ENCODE results near the gene MAML3. TPM values are rescaled to one million over a fixed set of nuclear protein-coding genes. Genes with fewer than 3 reads are reported as not detected.

MAML3 gene
- total RNA-seq, 1 donor from 2014 or later, result 2.7 TPM

- TF ChIP-seq, protein P1, sequence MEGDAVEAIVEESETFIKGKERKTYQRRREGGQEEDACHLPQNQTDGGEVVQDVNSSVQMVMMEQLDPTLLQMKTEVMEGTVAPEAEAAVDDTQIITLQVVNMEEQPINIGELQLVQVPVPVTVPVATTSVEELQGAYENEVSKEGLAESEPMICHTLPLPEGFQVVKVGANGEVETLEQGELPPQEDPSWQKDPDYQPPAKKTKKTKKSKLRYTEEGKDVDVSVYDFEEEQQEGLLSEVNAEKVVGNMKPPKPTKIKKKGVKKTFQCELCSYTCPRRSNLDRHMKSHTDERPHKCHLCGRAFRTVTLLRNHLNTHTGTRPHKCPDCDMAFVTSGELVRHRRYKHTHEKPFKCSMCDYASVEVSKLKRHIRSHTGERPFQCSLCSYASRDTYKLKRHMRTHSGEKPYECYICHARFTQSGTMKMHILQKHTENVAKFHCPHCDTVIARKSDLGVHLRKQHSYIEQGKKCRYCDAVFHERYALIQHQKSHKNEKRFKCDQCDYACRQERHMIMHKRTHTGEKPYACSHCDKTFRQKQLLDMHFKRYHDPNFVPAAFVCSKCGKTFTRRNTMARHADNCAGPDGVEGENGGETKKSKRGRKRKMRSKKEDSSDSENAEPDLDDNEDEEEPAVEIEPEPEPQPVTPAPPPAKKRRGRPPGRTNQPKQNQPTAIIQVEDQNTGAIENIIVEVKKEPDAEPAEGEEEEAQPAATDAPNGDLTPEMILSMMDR (IDR thresholded peaks at IDR 0.05; ENCODE audit: insufficient read depth, low read length, poor library complexity, severe bottlenecking), result no peak
- peaks cover 2% of the 10 kb centered on the region for H3K27me3 ChIP-seq (ENCODE audit: control insufficient read depth, insufficient read depth, low read length)
- DNase-seq (ENCODE audit: low read depth), result no peak
- no peak overlapping the region for H3K4me3 ChIP-seq (ENCODE audit: low read depth, low read length)
- H3K36me3 ChIP-seq (ENCODE audit: control insufficient read depth, insufficient read depth, low read length), result no peaks in the 10 kb centered on the region
Measured at GRCh38 chr4:139916041-139916440, 237.9 kb downstream of the MAML3 start.

- no peaks in the 10 kb centered on the region for H3K36me3 ChIP-seq (ENCODE audit: control insufficient read depth, insufficient read depth, low read length)
- TF ChIP-seq, protein P1 (IDR thresholded peaks at IDR 0.05; ENCODE audit: insufficient read depth, low read length, poor library complexity, severe bottlenecking), result no peak
- DNase-seq (ENCODE audit: low read depth), result no peak
- peaks cover 2% of the 10 kb centered on the region for H3K27me3 ChIP-seq (ENCODE audit: control insufficient read depth, insufficient read depth, low read length)
- H3K4me3 ChIP-seq (ENCODE audit: low read depth, low read length), result no peak overlapping the region
Measured at GRCh38 chr4:139915037-139915436, 238.9 kb downstream of the MAML3 start.

GRCh38 chr4:139913995-139914598 is 239.9 kb downstream of the MAML3 start:
- Histone ChIP-seq H3K36me3 (ENCODE audit: control insufficient read depth, insufficient read depth, low read length) (no peaks in the 10 kb centered on the region), H3K27me3 (ENCODE audit: control insufficient read depth, insufficient read depth, low read length) (peaks cover 2% of the 10 kb centered on the region), H3K4me3 (ENCODE audit: low read depth, low read length) (no peak overlapping the region)
- no peak for DNase-seq (ENCODE audit: low read depth)
- TF ChIP-seq, protein P1 (IDR thresholded peaks at IDR 0.05; ENCODE audit: insufficient read depth, low read length, poor library complexity, severe bottlenecking), result no peak

DNA sequence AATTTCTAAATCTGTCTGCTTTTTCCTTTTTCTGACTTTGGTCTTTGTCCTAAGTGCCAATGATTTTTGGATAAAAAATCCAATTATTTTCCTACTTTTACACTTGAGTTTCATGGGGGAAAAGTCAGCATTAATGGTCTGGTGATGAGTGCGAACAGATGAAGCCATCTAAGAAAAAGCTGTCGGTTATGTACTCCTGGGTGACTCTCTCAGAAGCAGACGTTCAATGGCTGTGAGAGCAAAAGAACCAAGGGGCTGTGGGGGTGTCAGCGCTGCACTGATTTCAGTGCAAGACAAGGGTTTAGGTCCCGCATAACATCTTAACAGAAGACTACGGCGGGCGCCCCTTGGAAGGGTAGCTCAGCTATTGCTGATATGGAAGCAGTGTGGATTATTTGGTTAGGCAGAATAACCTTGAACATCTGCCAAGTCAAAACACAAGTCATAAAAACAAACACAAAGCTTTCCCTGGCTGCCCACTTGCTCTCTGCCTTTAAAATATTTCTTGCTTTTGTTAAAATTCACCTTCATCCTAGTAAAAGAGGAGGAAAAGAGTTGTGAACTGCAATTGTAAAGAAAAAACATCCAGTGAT is 240.5 kb downstream of the MAML3 start:
- no peak for DNase-seq (ENCODE audit: low read depth)
- no peak overlapping the region for H3K4me3 ChIP-seq (ENCODE audit: low read depth, low read length)
- no peaks in the 10 kb centered on the region for H3K36me3 ChIP-seq (ENCODE audit: control insufficient read depth, insufficient read depth, low read length)
- TF ChIP-seq, protein P1 (IDR thresholded peaks at IDR 0.05; ENCODE audit: insufficient read depth, low read length, poor library complexity, severe bottlenecking), result no peak
- peaks cover 2% of the 10 kb centered on the region for H3K27me3 ChIP-seq (ENCODE audit: control insufficient read depth, insufficient read depth, low read length)

- H3K4me3 ChIP-seq (ENCODE audit: low read depth, low read length), result no peak overlapping the region
- no peaks in the 10 kb centered on the region for H3K36me3 ChIP-seq (ENCODE audit: control insufficient read depth, insufficient read depth, low read length)
- no peak for DNase-seq (ENCODE audit: low read depth)
- no peaks in the 10 kb centered on the region for H3K27me3 ChIP-seq (ENCODE audit: control insufficient read depth, insufficient read depth, low read length)
- TF ChIP-seq, protein P1 (IDR thresholded peaks at IDR 0.05; ENCODE audit: insufficient read depth, low read length, poor library complexity, severe bottlenecking), result no peak
Measured at GRCh38 chr4:139912445-139912844, 241.5 kb downstream of the MAML3 start.

DNA sequence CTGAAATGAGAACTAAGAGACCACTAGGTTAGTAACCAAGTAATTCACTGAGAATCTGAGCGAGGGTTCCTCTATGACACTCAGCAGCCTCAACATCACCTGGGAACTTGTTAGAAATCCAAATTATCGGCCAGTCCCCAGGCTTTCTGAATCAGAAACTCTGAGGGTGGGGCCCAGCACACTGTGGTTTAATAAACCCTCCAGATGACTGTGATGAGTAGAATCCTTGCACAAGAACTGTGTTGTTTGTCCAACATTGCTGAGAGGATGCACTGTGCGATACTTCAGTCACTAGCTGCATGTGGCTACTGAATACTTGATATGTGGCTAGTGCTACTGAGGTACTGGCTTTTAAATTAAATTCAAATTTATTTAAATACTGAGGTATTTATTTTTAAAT is 243.9 kb downstream of the MAML3 start:
- Histone ChIP-seq H3K27me3 (ENCODE audit: control insufficient read depth, insufficient read depth, low read length) (no peaks in the 10 kb centered on the region), H3K36me3 (ENCODE audit: control insufficient read depth, insufficient read depth, low read length) (no peaks in the 10 kb centered on the region), H3K4me3 (ENCODE audit: low read depth, low read length) (no peak overlapping the region)
- no peak for DNase-seq (ENCODE audit: low read depth)
- TF ChIP-seq, protein P1 (IDR thresholded peaks at IDR 0.05; ENCODE audit: insufficient read depth, low read length, poor library complexity, severe bottlenecking), result no peak

Data from kidney epithelial cell (primary cell).